H1 (cell line): ENCODE data around the gene FRMD6. TPM values are rescaled to one million over a fixed set of nuclear protein-coding genes. Genes with fewer than 3 reads are reported as not detected.
A peak's percentile ranks its signal among the peaks of the same experiment; 100 is the strongest.
"Not testable (repeated sequence)": the region's sequence is repeated elsewhere in the genome, so short reads cannot be mapped to it uniquely, and the experiment has no call there.

ENCODE experiments used
- CTCF ChIA-PET: fragments of 300-600 bp; sonication (Branson Sonifier 250); formaldehyde crosslinking; loops from one replicate; lab custom pipeline; 2021; ENCODE audit not compliant: partially characterized antibody; lab: Charles Lee
- POLR2A ChIA-PET: fragments of 300-600 bp; sonication (Branson Sonifier 250); formaldehyde crosslinking; loops from one replicate; lab custom pipeline; 2021; ENCODE audit warnings: inconsistent platforms; ENCODE audit not compliant: partially characterized antibody; lab: Charles Lee
- DNase-seq, 2 experiments: peaks; one replicate each; pipeline versions ENCODE4 v3.0.0 to v3.0.0-alpha.2; 2010 to 2022; ENCODE audit warnings: low spot score in 2 of 2, low read depth in 1 of 2, mixed read lengths in 1 of 2
- FAIRE-seq: peaks from 2 replicates; lab custom pipeline; 2011; peaks lifted over from hg19 to GRCh38; lab: Jason Lieb, UNC
- H2AFZ ChIP-seq: 2 replicates; pipeline ENCODE4 v1.8.1; 2012; ENCODE audit warnings: low read length, inconsistent platforms
- H2AK5ac ChIP-seq: 2 replicates; pipeline ENCODE4 v1.6.1; 2013; ENCODE audit warnings: low read depth, low read length
- H2BK120ac ChIP-seq: replicated peaks from 2 replicates; pipeline ENCODE3; 2013; ENCODE audit warnings: low read depth, low read length, inconsistent platforms
- H2BK12ac ChIP-seq: 2 replicates; pipeline ENCODE4 v1.6.1; 2013; ENCODE audit warnings: low read depth, low read length
- H2BK15ac ChIP-seq: 2 replicates; pipeline ENCODE4 v1.6.1; 2013; ENCODE audit warnings: low read length
- H2BK20ac ChIP-seq: 2 replicates; pipeline ENCODE4 v1.6.1; 2013; ENCODE audit warnings: low read length
- H2BK5ac ChIP-seq: 2 replicates; pipeline ENCODE4 v1.6.1; 2013; ENCODE audit warnings: low read depth, low read length
- H3K14ac ChIP-seq: 2 replicates; pipeline ENCODE4 v1.6.1; 2013; ENCODE audit warnings: inconsistent platforms; ENCODE audit not compliant: insufficient read length
- H3K18ac ChIP-seq: 2 replicates; pipeline ENCODE4 v1.6.1; 2013; ENCODE audit warnings: low read length; ENCODE audit errors: extremely low read depth
- H3K23ac ChIP-seq: 2 replicates; pipeline ENCODE4 v1.6.1; 2013; ENCODE audit warnings: inconsistent platforms; ENCODE audit not compliant: insufficient read length
- H3K23me2 ChIP-seq: 2 replicates; pipeline ENCODE4 v1.6.1; 2013; ENCODE audit warnings: low read depth, low read length
- H3K27ac ChIP-seq: 2 replicates; pipeline ENCODE4 v1.6.1; 2011; ENCODE audit warnings: low read depth, low read length, inconsistent platforms
- H3K27me3 ChIP-seq, 4 experiments: replicated peaks in 1 of 4; 1 replicate in 1 of 4; 2 replicates in 3 of 4; pipeline versions ENCODE4 v1.6.1 to v1.8.1; 2011 to 2013; ENCODE audit warnings: low read length in 3 of 4, mild to moderate bottlenecking in 3 of 4, inconsistent platforms in 2 of 4, mixed read lengths in 2 of 4, moderate library complexity in 1 of 4; ENCODE audit not compliant: control insufficient read depth in 3 of 4, insufficient read depth in 3 of 4; ENCODE audit errors: extremely low read depth in 1 of 4
- H3K36me3 ChIP-seq, 4 experiments: 2 replicates each; pipeline versions ENCODE4 v1.6.1 to v1.8.1; 2011 to 2013; ENCODE audit warnings: mild to moderate bottlenecking in 4 of 4, low read length in 3 of 4, moderate library complexity in 2 of 4, control low read depth in 1 of 4, inconsistent platforms in 1 of 4; ENCODE audit not compliant: insufficient read depth in 4 of 4, control insufficient read depth in 2 of 4
- H3K4ac ChIP-seq: replicated peaks from 2 replicates; pipeline ENCODE3; 2013; ENCODE audit warnings: low read length, low read depth, mixed read lengths, inconsistent platforms; ENCODE audit not compliant: insufficient read length
- H3K4me1 ChIP-seq, 4 experiments: replicated peaks in 1 of 4; 1 replicate in 1 of 4; 2 replicates in 3 of 4; pipeline versions ENCODE4 v1.6.1 to v1.8.1; 2011 to 2013; ENCODE audit warnings: low read length in 3 of 4, inconsistent platforms in 2 of 4, mixed read lengths in 1 of 4; ENCODE audit not compliant: insufficient read depth in 4 of 4, control insufficient read depth in 3 of 4
- H3K4me2 ChIP-seq, 2 experiments: 2 replicates each; pipeline versions ENCODE4 v1.6.1 to v1.8.1; 2011 to 2013; ENCODE audit warnings: low read depth in 2 of 2, low read length in 2 of 2, control low read depth in 1 of 2, inconsistent platforms in 1 of 2, mild to moderate bottlenecking in 1 of 2; ENCODE audit not compliant: insufficient read depth in 1 of 2
- H3K4me3 ChIP-seq, 4 experiments: fragments of 200-600, 300-600 bp in 1 of 4; sonication (generic), shearing (Covaris generic), sonication (Bioruptor Twin) in 1 of 4; 2 replicates each; pipeline versions ENCODE4 v1.5.1 to v1.8.1; 2011 to 2016; ENCODE audit warnings: low read length in 4 of 4, low read depth in 3 of 4, control low read depth in 2 of 4, inconsistent platforms in 2 of 4, mild to moderate bottlenecking in 2 of 4, mixed read lengths in 1 of 4, moderate library complexity in 1 of 4; ENCODE audit not compliant: insufficient read depth in 2 of 4; ENCODE audit errors: extremely low read depth in 1 of 4
- H3K56ac ChIP-seq: replicated peaks from 2 replicates; pipeline ENCODE3; 2013; ENCODE audit warnings: low read depth, mild to moderate bottlenecking, mixed read lengths, low read length, inconsistent platforms; ENCODE audit not compliant: insufficient read length
- H3K79me1 ChIP-seq: 2 replicates; pipeline ENCODE4 v1.6.1; 2013; ENCODE audit warnings: low read depth, low read length, control low read depth
- H3K79me2 ChIP-seq, 2 experiments: 2 replicates each; pipeline versions ENCODE4 v1.6.1 to v1.8.1; 2012 to 2013; ENCODE audit warnings: low read length in 2 of 2, mild to moderate bottlenecking in 2 of 2, inconsistent platforms in 1 of 2; ENCODE audit not compliant: insufficient read depth in 2 of 2, control insufficient read depth in 1 of 2
- H3K9ac ChIP-seq, 4 experiments: replicated peaks in 1 of 4; 1 replicate in 1 of 4; 2 replicates in 3 of 4; pipeline versions ENCODE4 v1.6.1 to v1.8.1; 2011 to 2013; ENCODE audit warnings: low read depth in 3 of 4, low read length in 3 of 4, control low read depth in 2 of 4, mild to moderate bottlenecking in 2 of 4, moderate library complexity in 2 of 4, inconsistent platforms in 1 of 4; ENCODE audit errors: extremely low read depth in 1 of 4
- H3K9me3 ChIP-seq, 2 experiments: 2 replicates each; pipeline versions ENCODE4 v1.6.1 to v1.8.1; 2012 to 2013; ENCODE audit warnings: mild to moderate bottlenecking in 2 of 2, moderate library complexity in 2 of 2, control low read depth in 1 of 2, inconsistent platforms in 1 of 2, low read depth in 1 of 2, low read length in 1 of 2, mixed read lengths in 1 of 2; ENCODE audit not compliant: insufficient read depth in 2 of 2
- H4K20me1 ChIP-seq, 2 experiments: replicated peaks in 1 of 2; 2 replicates each; pipeline versions ENCODE3 to v1.8.1; 2011 to 2013; ENCODE audit warnings: inconsistent platforms in 2 of 2, low read length in 2 of 2, mild to moderate bottlenecking in 1 of 2; ENCODE audit not compliant: insufficient read depth in 2 of 2, control insufficient read depth in 1 of 2
- H4K5ac ChIP-seq: 2 replicates; pipeline ENCODE4 v1.6.1; 2013; ENCODE audit warnings: low read length, low read depth, mixed read lengths, inconsistent platforms; ENCODE audit not compliant: insufficient read length
- H4K8ac ChIP-seq: 2 replicates; pipeline ENCODE4 v1.8.0; 2013; ENCODE audit warnings: mild to moderate bottlenecking, moderate library complexity, low read length, inconsistent platforms; ENCODE audit not compliant: insufficient read depth; ENCODE audit errors: extremely low read depth
- H4K91ac ChIP-seq: replicated peaks from 2 replicates; pipeline ENCODE3; 2013; ENCODE audit warnings: low read length, mixed read lengths, inconsistent platforms; ENCODE audit not compliant: insufficient read length
- RAD21 ChIP-seq, 2 experiments: IDR thresholded peaks in 1 of 2; conservative IDR thresholded peaks in 1 of 2; 2 replicates each; pipeline ENCODE4 v1.6.1; 2011; ENCODE audit warnings: low read depth in 2 of 2, low read length in 2 of 2, improper control_type of control experiment in 1 of 2, inconsistent platforms in 1 of 2, mild to moderate bottlenecking in 1 of 2, moderate library complexity in 1 of 2
- WGBS, 2 experiments: shearing (Covaris generic) in 1 of 2; methylation state at CpG; one replicate each; pipeline versions ENCODE4 v1.1.6 to v1.1.7; 2013 to 2015; ENCODE audit warnings: low lambda C conversion rate in 2 of 2, mixed read lengths in 2 of 2, inconsistent platforms in 1 of 2, low coverage in 1 of 2, missing lambda C conversion rate in 1 of 2; ENCODE audit not compliant: insufficient replicate concordance in 2 of 2, insufficient coverage in 1 of 2, insufficient read length in 1 of 2; ENCODE audit errors: extremely low coverage in 1 of 2, missing lambda C conversion rate in 1 of 2; 5-methylcytosine and 5-hydroxymethylcytosine counted together
- polyA plus RNA-seq, 7 experiments: library from polyadenylated mRNA; depleted of rRNA in 3 of 7; stranded (reverse) in 5 of 7; unstranded in 2 of 7; fragments of >200 nt in 5 of 7; fragments of 200-250 nt in 2 of 7; gene quantifications; 1 replicate in 5 of 7; 2 replicates in 1 of 7; 4 replicates in 1 of 7; pipeline versions ENCODE4 v1.2.1 to v1.2.3, GENCODE V29; 2011 to 2013; ENCODE audit warnings: missing spikeins in 2 of 7, mixed read lengths in 2 of 7
- total RNA-seq: library from RNA; stranded (reverse); fragmentation: NEBNext Ultra II Directional; extraction: Animal tissue kit (Norgen Biotek cat#: 25700); gene quantifications from 2 replicates; pipeline ENCODE4 v1.2.1, GENCODE V29; 2021

Gene FRMD6
- total and polyA plus RNA-seq, 2 of the 8 experiments (the other 6 are each of a cell fraction or from before 2014, with no cell fraction given) = 5.4 to 23.7 TPM

DNA sequence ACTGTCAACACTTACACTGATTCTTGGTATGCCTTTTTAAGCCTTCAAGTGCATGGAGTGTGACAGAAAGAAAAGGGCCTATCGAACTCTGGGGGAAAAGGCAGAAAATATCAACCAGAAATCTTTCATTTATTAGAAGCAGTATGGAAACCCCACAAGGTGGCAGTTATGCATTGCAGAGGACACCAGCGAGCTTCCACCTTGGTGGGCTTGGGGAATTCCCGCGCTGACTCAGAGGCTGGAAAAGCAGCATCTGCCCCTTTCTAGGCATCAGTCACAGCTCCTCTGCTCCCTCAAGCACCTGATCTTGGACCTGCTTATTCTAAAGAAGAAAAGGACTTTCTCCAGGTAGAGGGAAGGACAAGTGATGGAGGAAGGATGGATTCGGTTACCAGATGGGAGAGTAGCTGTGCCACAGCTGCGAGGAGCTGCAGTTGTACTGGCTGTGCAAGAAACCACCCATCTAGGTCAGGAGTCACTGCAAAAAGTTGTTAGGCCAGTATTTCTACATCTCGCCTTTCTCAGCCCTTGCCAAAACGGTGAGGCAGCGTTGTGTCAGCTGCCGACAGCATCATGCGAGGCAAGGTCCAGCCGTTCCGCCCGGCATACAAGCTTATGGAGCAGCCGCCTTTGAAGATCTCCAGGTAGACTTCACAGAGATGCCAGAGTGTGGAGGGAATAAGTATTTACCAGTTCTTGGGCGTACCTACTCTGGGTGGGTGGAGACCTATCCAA is 100.1 kb downstream of the FRMD6 start:
- H3K9ac ChIP-seq, H2AFZ ChIP-seq, H3K23me2 ChIP-seq, H2BK120ac ChIP-seq, H3K27ac ChIP-seq, H3K27me3 ChIP-seq, H2BK20ac ChIP-seq, H3K18ac ChIP-seq, H4K8ac ChIP-seq, FAIRE-seq, H4K5ac ChIP-seq, H3K79me2 ChIP-seq, H3K79me1 ChIP-seq, H2BK15ac ChIP-seq, POLR2A ChIA-PET, H2AK5ac ChIP-seq, H3K4me1 ChIP-seq, H3K23ac ChIP-seq, H3K56ac ChIP-seq, H3K36me3 ChIP-seq, H3K14ac ChIP-seq, H3K4me2 ChIP-seq, H3K4me3 ChIP-seq, H2BK12ac ChIP-seq, H3K4ac ChIP-seq, H4K91ac ChIP-seq, H2BK5ac ChIP-seq, H4K20me1 ChIP-seq, H3K9me3 ChIP-seq: not testable (repeated sequence)
- 83% methylated on average over 16 of the region's 16 CpGs; no CpG with 5 or more reads in 1 of the 2 experiments for WGBS, 2 experiments
- CTCF ChIA-PET = interaction anchor here (0.8 to 3.4 kb wide), 13 partner anchors 12 to 477 kb away, joined by 3 to 26 read pairs (median 9); no protein-coding TSS in a partner anchor
- 0 out of 4 replicates have a peak, but pooled peaks of 1 of the 2 experiments have one; percentile 4 for TF ChIP-seq RAD21 (IDR thresholded peaks at IDR 0.05 in 1 of 2, conservative IDR thresholded peaks at IDR 0.05 in 1 of 2; ENCODE audit: low read depth in 2 of 2, low read length in 2 of 2)
- peak in 1 of 2 experiments; percentile 44 for DNase-seq
